WTC11 (cell line): Measurements from ENCODE around the gene IFI27L2. TPM values are rescaled to one million over a fixed set of nuclear protein-coding genes. Genes with fewer than 3 reads are reported as not detected.

ENCODE experiments used
- ATAC-seq: fragments of 200-7000 bp; cut with Tn5 transposase; 2 replicates; pipeline ENCODE4 v1.10.0; 2021; ENCODE audit warnings: mild to moderate bottlenecking, moderate library complexity
- CTCF ChIA-PET: fragments of 300-600 bp; sonication (Branson Sonifier 250); formaldehyde crosslinking; loops from one replicate; lab custom pipeline; 2021; ENCODE audit warnings: antibody characterized with exemption; lab: Charles Lee
- POLR2A ChIA-PET: fragments of 350-600 bp; sonication (Branson Sonifier 250); formaldehyde crosslinking; loops from one replicate; lab custom pipeline; 2021; ENCODE audit warnings: antibody characterized with exemption; lab: Charles Lee
- DNase-seq: peaks from one replicate; pipeline ENCODE4 v3.0.0; 2021; ENCODE audit warnings: low spot score
- H3K27ac Mint-ChIP-seq: 2 replicates; pipeline ENCODE4 v1.8.0; 2021; ENCODE audit warnings: mixed read lengths
- H3K27me3 Mint-ChIP-seq: 2 replicates; pipeline ENCODE4 v1.8.0; 2021; ENCODE audit warnings: low read depth, mild to moderate bottlenecking, moderate library complexity, mixed read lengths
- H3K36me3 Mint-ChIP-seq: 2 replicates; pipeline ENCODE4 v1.8.0; 2021; ENCODE audit warnings: mixed read lengths
- H3K4me1 Mint-ChIP-seq: 2 replicates; pipeline ENCODE4 v1.8.0; 2022; ENCODE audit warnings: mixed read lengths
- H3K4me3 Mint-ChIP-seq: 2 replicates; pipeline ENCODE4 v1.8.0; 2021; ENCODE audit warnings: mild to moderate bottlenecking, moderate library complexity, mixed read lengths
- H3K9me3 Mint-ChIP-seq: 2 replicates; pipeline ENCODE4 v1.8.0; 2021; ENCODE audit warnings: mixed read lengths
- ETV6 ChIP-seq: sonication (generic); formaldehyde crosslinking; IDR thresholded peaks from 2 replicates; pipeline ENCODE4 v1.8.1; 2022; ENCODE audit warnings: mild to moderate bottlenecking, missing genetic modification reagents
- IRF2 ChIP-seq: sonication (generic); formaldehyde crosslinking; IDR thresholded peaks from 2 replicates; pipeline ENCODE4 v1.8.0; 2022; ENCODE audit warnings: low read depth, missing genetic modification reagents, borderline replicate concordance
- NFYB ChIP-seq: sonication (generic); formaldehyde crosslinking; conservative IDR thresholded peaks from 2 replicates; pipeline ENCODE4 v1.8.0; 2022; ENCODE audit warnings: low read depth, missing genetic modification reagents
- TCF7 ChIP-seq: sonication (generic); formaldehyde crosslinking; IDR thresholded peaks from 2 replicates; pipeline ENCODE4 v1.8.0; 2022; ENCODE audit warnings: mild to moderate bottlenecking, low read depth, missing genetic modification reagents, moderate library complexity
- total RNA-seq: library from RNA; stranded (reverse); gene quantifications from 3 replicates; pipeline ENCODE4 v1.2.3, GENCODE V29; 2021
- TF ChIP-seq, protein P1 (sequence below): sonication (generic); formaldehyde crosslinking; IDR thresholded peaks from 2 replicates; pipeline ENCODE4 v1.8.1; 2023; ENCODE audit warnings: mild to moderate bottlenecking, missing genetic modification reagents
- TF ChIP-seq, protein P2 (sequence below): sonication (generic); formaldehyde crosslinking; IDR thresholded peaks from 2 replicates; pipeline ENCODE4 v1.8.0; 2022; ENCODE audit warnings: mild to moderate bottlenecking, missing genetic modification reagents
- TF ChIP-seq, protein P3 (sequence below): sonication (generic); formaldehyde crosslinking; IDR thresholded peaks from 2 replicates; pipeline ENCODE4 v1.8.1; 2023; ENCODE audit warnings: mild to moderate bottlenecking, moderate library complexity, missing genetic modification reagents
- TF ChIP-seq, protein P4 (sequence below): sonication (generic); formaldehyde crosslinking; IDR thresholded peaks from 2 replicates; pipeline ENCODE4 v1.8.1; 2023; ENCODE audit warnings: mild to moderate bottlenecking, missing genetic modification reagents, moderate library complexity
- TF ChIP-seq, protein P5 (sequence below): fragments of 250-450 bp; sonication (Bioruptor Pico); IDR thresholded peaks from 2 replicates; pipeline ENCODE4 v1.9.0; 2021; ENCODE audit warnings: moderate library complexity, mild to moderate bottlenecking, inconsistent platforms, borderline replicate concordance
- TF ChIP-seq, protein P6 (sequence below): sonication (generic); formaldehyde crosslinking; conservative IDR thresholded peaks from 2 replicates; pipeline ENCODE4 v1.8.1; 2023; ENCODE audit warnings: mild to moderate bottlenecking, low read depth, missing genetic modification reagents, moderate library complexity

IFI27L2 gene
- total RNA-seq, 1 experiment from 2014 or later, result 22.1 TPM

DNA sequence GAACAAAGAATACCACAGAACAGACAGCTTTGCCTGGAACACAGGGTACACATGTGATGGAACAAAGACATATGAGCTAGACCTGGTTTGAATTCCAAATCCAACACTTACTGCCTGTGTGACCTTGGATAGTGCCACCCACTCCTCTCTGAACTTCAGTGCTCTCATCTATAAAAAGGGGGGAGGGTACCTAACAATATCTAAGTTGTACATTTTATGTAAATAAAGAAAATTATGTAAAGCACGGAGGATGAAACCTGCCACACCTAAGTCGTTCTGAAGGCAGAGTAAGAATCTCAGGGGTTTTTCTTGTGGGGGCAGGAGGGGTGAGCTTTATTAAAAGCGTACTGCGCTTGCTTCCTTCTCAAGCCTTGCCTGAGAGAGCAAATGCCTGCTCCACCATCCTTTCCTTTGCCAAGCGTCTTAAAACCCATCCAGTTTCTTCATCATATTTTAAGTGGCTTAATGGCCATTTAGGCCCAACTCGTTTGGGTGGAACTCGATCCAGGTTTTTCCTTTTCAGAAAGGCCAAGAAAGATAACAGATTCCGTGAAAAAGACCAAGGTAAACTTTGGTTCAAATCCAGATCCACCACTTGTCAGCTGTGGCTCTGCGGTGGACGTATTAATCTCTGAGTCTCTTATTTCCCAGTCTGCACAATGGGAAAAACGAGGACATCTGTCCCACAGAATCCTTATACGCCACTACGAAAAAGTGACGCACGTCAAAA is 49.3 kb downstream of the IFI27L2 start:
- POLR2A ChIA-PET, result interaction anchor here (1.1 to 1.4 kb wide), 4 partner anchors 14 to 49 kb away, joined by 3 to 5 read pairs (median 4); partner anchors contain the start of gene IFI27L2
- CTCF ChIA-PET, result interaction anchor here (1.1 to 2.8 kb wide), 6 partner anchors 28 to 354 kb away, joined by 3 to 20 read pairs (median 11); no protein-coding TSS in a partner anchor
- no peak for ATAC-seq
- H3K27me3 Mint-ChIP-seq, result no peaks in the 10 kb centered on the region
- peaks cover 29% of the 10 kb centered on the region for H3K4me1 Mint-ChIP-seq
- H3K4me3 Mint-ChIP-seq, result peak overlapping the region; percentile 100
- no peak for DNase-seq
- H3K27ac Mint-ChIP-seq, result peak overlapping the region; percentile 93
- TF ChIP-seq IRF2 (CRISPR knock-in tag) (no peak), ETV6 (CRISPR knock-in tag) (no peak), NFYB (CRISPR knock-in tag) (no peak), TCF7 (CRISPR knock-in tag) (no peak)
- TF ChIP-seq, protein P1, sequence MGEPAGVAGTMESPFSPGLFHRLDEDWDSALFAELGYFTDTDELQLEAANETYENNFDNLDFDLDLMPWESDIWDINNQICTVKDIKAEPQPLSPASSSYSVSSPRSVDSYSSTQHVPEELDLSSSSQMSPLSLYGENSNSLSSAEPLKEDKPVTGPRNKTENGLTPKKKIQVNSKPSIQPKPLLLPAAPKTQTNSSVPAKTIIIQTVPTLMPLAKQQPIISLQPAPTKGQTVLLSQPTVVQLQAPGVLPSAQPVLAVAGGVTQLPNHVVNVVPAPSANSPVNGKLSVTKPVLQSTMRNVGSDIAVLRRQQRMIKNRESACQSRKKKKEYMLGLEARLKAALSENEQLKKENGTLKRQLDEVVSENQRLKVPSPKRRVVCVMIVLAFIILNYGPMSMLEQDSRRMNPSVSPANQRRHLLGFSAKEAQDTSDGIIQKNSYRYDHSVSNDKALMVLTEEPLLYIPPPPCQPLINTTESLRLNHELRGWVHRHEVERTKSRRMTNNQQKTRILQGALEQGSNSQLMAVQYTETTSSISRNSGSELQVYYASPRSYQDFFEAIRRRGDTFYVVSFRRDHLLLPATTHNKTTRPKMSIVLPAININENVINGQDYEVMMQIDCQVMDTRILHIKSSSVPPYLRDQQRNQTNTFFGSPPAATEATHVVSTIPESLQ (CRISPR knock-in tag), result no peak
- TF ChIP-seq, protein P2, sequence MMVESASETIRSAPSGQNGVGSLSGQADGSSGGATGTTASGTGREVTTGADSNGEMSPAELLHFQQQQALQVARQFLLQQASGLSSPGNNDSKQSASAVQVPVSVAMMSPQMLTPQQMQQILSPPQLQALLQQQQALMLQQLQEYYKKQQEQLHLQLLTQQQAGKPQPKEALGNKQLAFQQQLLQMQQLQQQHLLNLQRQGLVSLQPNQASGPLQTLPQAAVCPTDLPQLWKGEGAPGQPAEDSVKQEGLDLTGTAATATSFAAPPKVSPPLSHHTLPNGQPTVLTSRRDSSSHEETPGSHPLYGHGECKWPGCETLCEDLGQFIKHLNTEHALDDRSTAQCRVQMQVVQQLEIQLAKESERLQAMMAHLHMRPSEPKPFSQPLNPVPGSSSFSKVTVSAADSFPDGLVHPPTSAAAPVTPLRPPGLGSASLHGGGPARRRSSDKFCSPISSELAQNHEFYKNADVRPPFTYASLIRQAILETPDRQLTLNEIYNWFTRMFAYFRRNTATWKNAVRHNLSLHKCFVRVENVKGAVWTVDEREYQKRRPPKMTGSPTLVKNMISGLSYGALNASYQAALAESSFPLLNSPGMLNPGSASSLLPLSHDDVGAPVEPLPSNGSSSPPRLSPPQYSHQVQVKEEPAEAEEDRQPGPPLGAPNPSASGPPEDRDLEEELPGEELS (CRISPR knock-in tag), result no peak
- TF ChIP-seq, protein P3, sequence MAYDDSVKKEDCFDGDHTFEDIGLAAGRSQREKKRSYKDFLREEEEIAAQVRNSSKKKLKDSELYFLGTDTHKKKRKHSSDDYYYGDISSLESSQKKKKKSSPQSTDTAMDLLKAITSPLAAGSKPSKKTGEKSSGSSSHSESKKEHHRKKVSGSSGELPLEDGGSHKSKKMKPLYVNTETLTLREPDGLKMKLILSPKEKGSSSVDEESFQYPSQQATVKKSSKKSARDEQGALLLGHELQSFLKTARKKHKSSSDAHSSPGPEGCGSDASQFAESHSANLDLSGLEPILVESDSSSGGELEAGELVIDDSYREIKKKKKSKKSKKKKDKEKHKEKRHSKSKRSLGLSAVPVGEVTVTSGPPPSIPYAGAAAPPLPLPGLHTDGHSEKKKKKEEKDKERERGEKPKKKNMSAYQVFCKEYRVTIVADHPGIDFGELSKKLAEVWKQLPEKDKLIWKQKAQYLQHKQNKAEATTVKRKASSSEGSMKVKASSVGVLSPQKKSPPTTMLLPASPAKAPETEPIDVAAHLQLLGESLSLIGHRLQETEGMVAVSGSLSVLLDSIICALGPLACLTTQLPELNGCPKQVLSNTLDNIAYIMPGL, result no peak
- TF ChIP-seq, protein P4, sequence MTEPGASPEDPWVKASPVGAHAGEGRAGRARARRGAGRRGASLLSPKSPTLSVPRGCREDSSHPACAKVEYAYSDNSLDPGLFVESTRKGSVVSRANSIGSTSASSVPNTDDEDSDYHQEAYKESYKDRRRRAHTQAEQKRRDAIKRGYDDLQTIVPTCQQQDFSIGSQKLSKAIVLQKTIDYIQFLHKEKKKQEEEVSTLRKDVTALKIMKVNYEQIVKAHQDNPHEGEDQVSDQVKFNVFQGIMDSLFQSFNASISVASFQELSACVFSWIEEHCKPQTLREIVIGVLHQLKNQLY (CRISPR knock-in tag), result no peak
- TF ChIP-seq, protein P5, sequence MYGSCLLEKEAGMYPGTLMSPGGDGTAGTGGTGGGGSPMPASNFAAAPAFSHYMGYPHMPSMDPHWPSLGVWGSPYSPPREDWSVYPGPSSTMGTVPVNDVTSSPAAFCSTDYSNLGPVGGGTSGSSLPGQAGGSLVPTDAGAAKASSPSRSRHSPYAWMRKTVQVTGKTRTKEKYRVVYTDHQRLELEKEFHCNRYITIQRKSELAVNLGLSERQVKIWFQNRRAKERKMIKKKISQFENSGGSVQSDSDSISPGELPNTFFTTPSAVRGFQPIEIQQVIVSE (CRISPR knock-in tag), result no peak
- TF ChIP-seq, all 79 proteins: peak for 0
- H3K36me3 Mint-ChIP-seq, result peaks cover 30% of the 10 kb centered on the region
- H3K9me3 Mint-ChIP-seq, result peaks cover 9% of the 10 kb centered on the region

DNA sequence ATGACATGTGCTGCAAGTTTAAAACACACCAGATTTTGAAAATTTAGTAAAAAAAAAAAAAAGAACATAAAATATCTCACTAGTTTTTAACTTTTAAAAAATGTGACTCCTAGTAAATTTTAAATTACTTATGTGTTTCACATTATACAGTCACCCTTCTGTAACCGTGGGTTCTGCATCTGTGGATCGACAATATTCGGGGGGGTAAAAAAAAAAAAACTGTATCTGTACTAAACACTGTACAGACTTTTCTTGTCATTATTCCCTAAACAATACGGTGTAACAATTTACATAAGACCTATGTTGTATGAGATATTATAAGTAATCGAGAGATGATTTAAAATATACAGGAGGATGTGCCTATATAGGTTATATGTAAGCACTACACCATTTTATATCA is 51.6 kb downstream of the IFI27L2 start:
- DNase-seq (no peak), ATAC-seq (no peak)
- Mint-ChIP-seq H3K36me3 (peaks cover 41% of the 10 kb centered on the region), H3K4me1 (peaks cover 29% of the 10 kb centered on the region), H3K9me3 (peaks cover 19% of the 10 kb centered on the region), H3K27ac (no peak overlapping the region), H3K27me3 (no peaks in the 10 kb centered on the region), H3K4me3 (no peak overlapping the region)
- POLR2A ChIA-PET, result no interaction called here
- TF ChIP-seq, protein P6, sequence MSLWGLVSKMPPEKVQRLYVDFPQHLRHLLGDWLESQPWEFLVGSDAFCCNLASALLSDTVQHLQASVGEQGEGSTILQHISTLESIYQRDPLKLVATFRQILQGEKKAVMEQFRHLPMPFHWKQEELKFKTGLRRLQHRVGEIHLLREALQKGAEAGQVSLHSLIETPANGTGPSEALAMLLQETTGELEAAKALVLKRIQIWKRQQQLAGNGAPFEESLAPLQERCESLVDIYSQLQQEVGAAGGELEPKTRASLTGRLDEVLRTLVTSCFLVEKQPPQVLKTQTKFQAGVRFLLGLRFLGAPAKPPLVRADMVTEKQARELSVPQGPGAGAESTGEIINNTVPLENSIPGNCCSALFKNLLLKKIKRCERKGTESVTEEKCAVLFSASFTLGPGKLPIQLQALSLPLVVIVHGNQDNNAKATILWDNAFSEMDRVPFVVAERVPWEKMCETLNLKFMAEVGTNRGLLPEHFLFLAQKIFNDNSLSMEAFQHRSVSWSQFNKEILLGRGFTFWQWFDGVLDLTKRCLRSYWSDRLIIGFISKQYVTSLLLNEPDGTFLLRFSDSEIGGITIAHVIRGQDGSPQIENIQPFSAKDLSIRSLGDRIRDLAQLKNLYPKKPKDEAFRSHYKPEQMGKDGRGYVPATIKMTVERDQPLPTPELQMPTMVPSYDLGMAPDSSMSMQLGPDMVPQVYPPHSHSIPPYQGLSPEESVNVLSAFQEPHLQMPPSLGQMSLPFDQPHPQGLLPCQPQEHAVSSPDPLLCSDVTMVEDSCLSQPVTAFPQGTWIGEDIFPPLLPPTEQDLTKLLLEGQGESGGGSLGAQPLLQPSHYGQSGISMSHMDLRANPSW (CRISPR knock-in tag), result no peak
- TF ChIP-seq, all 79 proteins: peak for 0
- CTCF ChIA-PET, result no interaction called here

Other genes starting within 250 kb of the IFI27L2 start
- gene FAM181A, start 202.3 kb downstream of the IFI27L2 start, total RNA-seq, result not detected in 3 replicates
- gene ASB2, start 153.0 kb downstream of the IFI27L2 start, total RNA-seq, result 0.37 to 0.73 TPM (median 0.71 TPM) in 3 replicates
- not detected in 3 replicates for gene CCDC197, start 132.3 kb downstream of the IFI27L2 start, total RNA-seq
- gene OTUB2, start 103.3 kb downstream of the IFI27L2 start, total RNA-seq, result 3.5 to 4.5 TPM (median 3.9 TPM) in 3 replicates
- gene DDX24, start 48.4 kb downstream of the IFI27L2 start, total RNA-seq, result 137 to 174 TPM (median 140 TPM) in 3 replicates
- 27.6 to 34.1 TPM (median 32.3 TPM) in 3 replicates for gene IFI27L1, start 48.3 kb downstream of the IFI27L2 start, total RNA-seq
- 1.8 to 3.2 TPM (median 2.4 TPM) in 3 replicates for gene IFI27, start 18.9 kb downstream of the IFI27L2 start, total RNA-seq
- 8.1 to 9.6 TPM (median 8.2 TPM) in 3 replicates for gene PPP4R4, start 44.7 kb upstream of the IFI27L2 start, total RNA-seq
- 0.04 TPM in 1 of 3 replicates, not detected in the others for gene SERPINA10, start 163.7 kb upstream of the IFI27L2 start, total RNA-seq
- gene SERPINA6, start 193.7 kb upstream of the IFI27L2 start, total RNA-seq, result 0.15 TPM in 1 of 3 replicates, not detected in the others
- gene SERPINA2, start 237.1 kb upstream of the IFI27L2 start, total RNA-seq, result not detected in 3 replicates